Loucy (cell line): ENCODE data around the gene BCAS3.

Experiments used
- EZH2phosphoT487 ChIP-seq: fragments of 200-600 bp; IDR thresholded peaks from 2 replicates; pipeline ENCODE4 v1.6.1; 2018; ENCODE audit warnings: antibody characterized with exemption, mild to moderate bottlenecking, moderate library complexity, borderline replicate concordance
- TF ChIP-seq, protein P1 (sequence below): fragments of 200-600 bp; sonication (generic); conservative IDR thresholded peaks from 2 replicates; pipeline ENCODE4 v1.5.1; 2014; ENCODE audit warnings: mild to moderate bottlenecking, antibody characterized with exemption, low read length

DNA sequence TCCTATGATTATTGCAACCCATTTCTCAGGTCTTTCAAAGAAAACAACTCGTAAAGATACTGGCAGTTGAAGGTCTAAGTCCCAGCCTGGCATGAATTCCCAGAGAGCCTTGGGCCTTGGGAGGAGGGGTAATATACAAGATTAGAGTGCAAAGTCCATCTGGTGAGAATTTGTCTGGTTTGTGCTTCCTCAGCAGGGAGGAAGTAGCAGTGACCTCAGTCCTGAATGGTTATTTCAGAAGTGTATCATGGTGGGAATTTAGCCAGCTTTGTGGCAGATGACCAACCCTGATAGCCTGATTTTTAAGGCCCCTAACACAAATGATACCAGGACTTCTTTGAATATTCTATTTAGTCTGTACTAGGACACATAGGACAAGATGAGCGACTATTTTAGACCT, 570.7 kb downstream of the BCAS3 start:
- TF ChIP-seq, protein P1, sequence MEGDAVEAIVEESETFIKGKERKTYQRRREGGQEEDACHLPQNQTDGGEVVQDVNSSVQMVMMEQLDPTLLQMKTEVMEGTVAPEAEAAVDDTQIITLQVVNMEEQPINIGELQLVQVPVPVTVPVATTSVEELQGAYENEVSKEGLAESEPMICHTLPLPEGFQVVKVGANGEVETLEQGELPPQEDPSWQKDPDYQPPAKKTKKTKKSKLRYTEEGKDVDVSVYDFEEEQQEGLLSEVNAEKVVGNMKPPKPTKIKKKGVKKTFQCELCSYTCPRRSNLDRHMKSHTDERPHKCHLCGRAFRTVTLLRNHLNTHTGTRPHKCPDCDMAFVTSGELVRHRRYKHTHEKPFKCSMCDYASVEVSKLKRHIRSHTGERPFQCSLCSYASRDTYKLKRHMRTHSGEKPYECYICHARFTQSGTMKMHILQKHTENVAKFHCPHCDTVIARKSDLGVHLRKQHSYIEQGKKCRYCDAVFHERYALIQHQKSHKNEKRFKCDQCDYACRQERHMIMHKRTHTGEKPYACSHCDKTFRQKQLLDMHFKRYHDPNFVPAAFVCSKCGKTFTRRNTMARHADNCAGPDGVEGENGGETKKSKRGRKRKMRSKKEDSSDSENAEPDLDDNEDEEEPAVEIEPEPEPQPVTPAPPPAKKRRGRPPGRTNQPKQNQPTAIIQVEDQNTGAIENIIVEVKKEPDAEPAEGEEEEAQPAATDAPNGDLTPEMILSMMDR, result no peak
- no peak for TF ChIP-seq EZH2phosphoT487
